Calu3 (cell line): Measurements from ENCODE around the gene ITGA6. TPM values are rescaled to one million over a fixed set of nuclear protein-coding genes. Genes with fewer than 3 reads are reported as not detected.

ENCODE experiments used
- BruUV-seq: library from RNA; stranded (reverse); fragments of 400-500 nt; replicated peaks from 2 replicates; lab custom pipeline; 2021; lab: Mats Ljungman, UMichigan
- CTCF ChIA-PET: fragments of 300-600 bp; sonication (Branson Sonifier 250); formaldehyde crosslinking; loops from one replicate; lab custom pipeline; 2022; ENCODE audit warnings: antibody characterized with exemption; lab: Charles Lee
- DNase-seq: peaks from one replicate; pipeline ENCODE4 v3.0.0; 2022
- H3K27ac Mint-ChIP-seq: one replicate; pipeline ENCODE4 v1.8.0; 2022; ENCODE audit warnings: mixed read lengths; ENCODE audit not compliant: unreplicated experiment
- H3K27me3 Mint-ChIP-seq: one replicate; pipeline ENCODE4 v1.8.0; 2022; ENCODE audit warnings: mixed read lengths; ENCODE audit not compliant: unreplicated experiment
- H3K36me3 Mint-ChIP-seq: one replicate; pipeline ENCODE4 v1.8.0; 2022; ENCODE audit warnings: mild to moderate bottlenecking, moderate library complexity, mixed read lengths; ENCODE audit not compliant: insufficient read depth, unreplicated experiment
- H3K4me1 Mint-ChIP-seq: one replicate; pipeline ENCODE4 v1.8.0; 2022; ENCODE audit warnings: mild to moderate bottlenecking, low read depth, mixed read lengths; ENCODE audit not compliant: unreplicated experiment
- H3K4me3 Mint-ChIP-seq: one replicate; pipeline ENCODE4 v1.8.0; 2022; ENCODE audit warnings: mild to moderate bottlenecking, low read depth, moderate library complexity, mixed read lengths; ENCODE audit not compliant: unreplicated experiment
- H3K9me3 Mint-ChIP-seq: one replicate; pipeline ENCODE4 v1.8.0; 2022; ENCODE audit warnings: low read depth, mixed read lengths; ENCODE audit not compliant: unreplicated experiment
- CTCF ChIP-seq: fragments of 200-600 bp; IDR thresholded peaks from one replicate; pipeline ENCODE4 v1.8.0; 2022; ENCODE audit warnings: antibody characterized with exemption; ENCODE audit not compliant: unreplicated experiment
- intact Hi-C: fragments of 100-400 bp; cut with micrococcal nuclease; formaldehyde crosslinking; loops from one replicate; pipeline ENCODE4 v1.10.0; 2022; ENCODE audit not compliant: unreplicated experiment
- total RNA-seq: library from RNA; stranded (reverse); gene quantifications from 2 replicates; pipeline ENCODE4 v1.2.3, GENCODE V29; 2022

The ITGA6 gene
- total RNA-seq, 1 experiment from 2014 or later, result 270 TPM

DNA sequence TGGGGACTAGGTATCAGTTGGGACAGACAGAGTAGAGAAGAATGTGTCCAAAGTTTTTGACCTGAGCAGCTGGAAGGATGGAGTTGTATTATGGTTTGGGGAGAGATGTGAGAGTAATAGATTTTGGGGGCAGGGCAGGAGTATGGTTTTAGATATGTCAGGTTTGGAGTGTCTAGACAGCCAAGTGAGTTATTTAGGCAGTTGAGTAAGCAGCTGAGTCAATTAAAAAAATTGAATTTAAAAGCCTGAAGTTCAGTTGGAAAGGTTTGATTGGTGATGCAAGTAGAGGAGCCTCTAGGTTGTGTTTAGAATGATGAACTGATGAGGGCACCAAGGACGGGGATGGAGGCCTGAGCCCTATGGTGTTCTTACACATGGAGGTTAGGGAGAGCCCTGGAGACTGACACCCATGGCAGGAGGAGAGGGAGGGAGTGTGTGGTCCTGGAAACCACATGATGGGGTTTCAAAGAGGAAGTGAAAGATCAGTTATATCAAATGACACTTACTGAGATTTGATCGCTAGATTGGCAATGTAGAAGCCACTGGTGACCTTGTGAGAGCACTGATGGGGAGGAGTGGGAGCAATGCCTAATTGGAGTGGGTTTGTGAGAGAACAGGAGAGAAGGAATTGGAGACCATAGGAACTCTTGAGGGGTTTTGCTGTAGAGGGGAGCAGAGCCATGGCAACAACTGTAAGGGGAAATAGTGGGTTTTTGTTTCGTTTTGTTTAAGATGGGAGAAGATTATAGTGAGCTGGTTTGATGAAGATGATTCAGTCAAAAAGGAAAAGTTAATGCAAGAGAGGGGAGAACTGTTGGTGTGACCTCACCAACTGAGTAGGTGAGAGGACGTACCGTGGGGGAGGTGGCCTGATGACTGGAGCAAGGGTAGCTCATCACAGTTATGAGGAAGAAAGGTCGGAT, 10.3 kb downstream of the ITGA6 start:
- CTCF ChIA-PET, result interaction anchor here (0.6 to 5.9 kb wide), 5 partner anchors 8 to 23 kb away, joined by 3 to 106 read pairs (median 5); partner anchors contain the start of gene ITGA6
- peak; percentile 43 for DNase-seq

GRCh38 chr2:172438741-172439508, 11.5 kb downstream of the ITGA6 start:
- Mint-ChIP-seq H3K9me3 (no peaks in the 10 kb centered on the region), H3K4me3 (no peak overlapping the region), H3K36me3 (peaks cover 47% of the 10 kb centered on the region), H3K27me3 (no peaks in the 10 kb centered on the region), H3K4me1 (peaks cover 34% of the 10 kb centered on the region), H3K27ac (no peak overlapping the region)
- DNase-seq, result peak; percentile 68
- BruUV-seq, result TSS peak; percentile 26
- intact Hi-C loops, result no loop called here
- no peak for TF ChIP-seq CTCF
- CTCF ChIA-PET, result interaction anchor here (0.5 to 5.9 kb wide), 8 partner anchors 8 to 946 kb away, joined by 3 to 106 read pairs (median 4); partner anchors contain the start of gene ITGA6

More for the DNA sequence above, 10.3 kb downstream of the ITGA6 start:
- no peak overlapping the region for H3K4me3 Mint-ChIP-seq
- no peaks in the 10 kb centered on the region for H3K27me3 Mint-ChIP-seq
- no peak for TF ChIP-seq CTCF
- no peaks in the 10 kb centered on the region for H3K9me3 Mint-ChIP-seq
- no TSS peak for BruUV-seq
- no peak overlapping the region for H3K27ac Mint-ChIP-seq
- H3K36me3 Mint-ChIP-seq, result peaks cover 37% of the 10 kb centered on the region
- intact Hi-C loops, result no loop called here
- peaks cover 34% of the 10 kb centered on the region for H3K4me1 Mint-ChIP-seq

- intact Hi-C loops, result no loop called here
These were observed 12.1 kb downstream of the ITGA6 start for GRCh38 chr2:172439509-172439860.

More at GRCh38 chr2:172439509-172439860, 12.1 kb downstream of the ITGA6 start:
- Mint-ChIP-seq H3K27me3 (no peaks in the 10 kb centered on the region), H3K9me3 (no peaks in the 10 kb centered on the region), H3K4me1 (peaks cover 28% of the 10 kb centered on the region), H3K36me3 (peaks cover 49% of the 10 kb centered on the region), H3K27ac (no peak overlapping the region), H3K4me3 (no peak overlapping the region)
- DNase-seq, result peak; percentile 22
- no peak for TF ChIP-seq CTCF
- TSS peak; percentile 2 for BruUV-seq
- CTCF ChIA-PET, result interaction anchor here (0.5 to 5.9 kb wide), 6 partner anchors 8 to 947 kb away, joined by 3 to 106 read pairs (median 4); partner anchors contain the start of gene ITGA6
